Adrenal gland (tissue), 12 donors: ENCODE data around the gene INPP4B. TPM values are rescaled to one million over a fixed set of nuclear protein-coding genes. Genes with fewer than 3 reads are reported as not detected.

ENCODE experiments used
- DNase-seq, 7 donors: peaks; one replicate each; pipeline ENCODE4 v3.0.0-alpha.2; 2019 to 2020
- H3K27ac ChIP-seq, 5 donors: fragments of 200-600 bp; sonication (generic) in 4 of 5; 1 replicate in 3 of 5; 2 replicates in 2 of 5; pipeline versions ENCODE4 v1.5.1 to v1.8.0; 2016 to 2020; ENCODE audit warnings: mild to moderate bottlenecking in 1 of 5
- H3K27me3 ChIP-seq: fragments of 200-600 bp; 2 replicates; pipeline ENCODE4 v1.8.0; 2021
- H3K36me3 ChIP-seq, 2 donors: fragments of 200-600 bp; replicated peaks in 1 of 2; 1 replicate in 1 of 2; 2 replicates in 1 of 2; pipeline versions ENCODE4 v1.5.1 to v1.8.0; 2018 to 2022
- H3K4me1 ChIP-seq, 2 donors: fragments of 200-600 bp; replicated peaks in 1 of 2; 1 replicate in 1 of 2; 2 replicates in 1 of 2; pipeline versions ENCODE4 v1.5.1 to v1.8.0; 2018 to 2021
- H3K4me3 ChIP-seq, 4 donors: fragments of 200-600 bp; sonication (generic) in 3 of 4; one replicate each; pipeline ENCODE4 v1.5.1; 2016 to 2018
- H3K9me3 ChIP-seq, 3 donors: fragments of 200-600 bp; sonication (generic) in 1 of 3; replicated peaks in 1 of 3; 1 replicate in 2 of 3; 2 replicates in 1 of 3; pipeline versions ENCODE4 v1.5.1 to v1.8.0; 2016 to 2021
- POLR2A ChIP-seq, 2 donors: fragments of 450-650 bp; IDR thresholded peaks; one replicate each; pipeline ENCODE4 v1.6.1; 2017; ENCODE audit warnings: antibody characterized with exemption in 2 of 2, mild to moderate bottlenecking in 2 of 2, moderate library complexity in 1 of 2
- WGBS, 4 donors: extraction: QIAGEN DNeasy Blood & Tissue Kit in 2 of 4; methylation state at CpG; one replicate each; pipeline versions ENCODE4 v1.1.5 to v1.1.7; 2013 to 2017; 5-methylcytosine and 5-hydroxymethylcytosine counted together
- intact Hi-C, 2 donors: fragments of 100-400 bp; cut with DNase I; formaldehyde crosslinking; loops; one replicate each; pipeline versions ENCODE4 v1.14.1 to v1.15.0; 2022 to 2023
- polyA plus RNA-seq, 3 donors: library from polyadenylated mRNA; stranded (reverse); fragments of 200-250 nt in 2 of 3; fragments of 350-450 nt in 1 of 3; fragmentation: Illumina TruSeq in 1 of 3; extraction: RNeasy Lipid Tissue Mini Kit (QIAGEN cat#74804) in 1 of 3; gene quantifications; one replicate each; pipeline ENCODE4 v1.2.3, GENCODE V29; 2013 to 2014
- total RNA-seq, 9 donors: library from RNA; depleted of rRNA in 4 of 9; stranded (reverse); fragments of >200 nt in 4 of 9; fragments of 120-200 nt in 1 of 9; fragmentation: NEBNext Ultra II Directional in 1 of 9; extraction: Animal tissue kit (Norgen Biotek cat#: 25700) in 1 of 9; gene quantifications; one replicate each; pipeline versions ENCODE4 v1.1.0 to v1.2.4, GENCODE V29; 2013 to 2023
- TF ChIP-seq, protein P1 (sequence below), 6 experiments: fragments of 450-650 bp in 4 of 6; fragments of 200-600 bp in 2 of 6; sonication (generic) in 1 of 6; IDR thresholded peaks; 1 replicate in 5 of 6; 2 replicates in 1 of 6; pipeline versions ENCODE4 v1.5.1 to v1.8.0; 2016 to 2021; ENCODE audit warnings: antibody characterized with exemption in 6 of 6, mild to moderate bottlenecking in 2 of 6, moderate library complexity in 1 of 6
- donor health status: healthy with polysubstance abuse.
- donor health status: Bipolar disorder and iron deficiency.
- donor health status: DM: yes; HTN: yes; CAD: no.
- donor health status: DM: no; HTN: no; CAD: no.
- donor health status: DM: no; HTN: no; CAD: no.
- donor health status: DM: yes; HTN: yes; CAD: no.

The INPP4B gene
- total and polyA plus RNA-seq, 12 donors: 2.2 to 21.6 (median 11.8) TPM

DNA sequence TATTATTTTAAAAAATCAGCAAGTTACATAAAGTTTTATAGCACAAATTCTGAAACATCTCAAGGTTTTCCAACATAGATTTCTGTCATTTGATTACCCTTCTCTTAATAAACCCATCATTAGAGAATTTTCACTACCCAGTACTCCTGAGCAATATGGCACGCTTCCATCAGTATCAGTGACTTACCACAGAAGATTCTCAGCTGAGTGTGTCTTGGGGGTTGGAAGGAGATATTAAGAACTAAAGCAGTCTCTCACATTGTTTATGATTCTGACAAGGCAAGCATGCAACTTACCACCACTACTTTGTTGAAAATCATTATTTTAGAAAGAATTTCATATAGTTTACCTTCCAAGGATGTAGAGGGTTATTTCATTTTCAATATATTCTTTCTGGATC, 67.7 kb downstream of the INPP4B start:
- Histone ChIP-seq H3K9me3 (no peaks in the 10 kb centered on the region), H3K36me3 (no peaks in the 10 kb centered on the region), H3K4me1 (no peaks in the 10 kb centered on the region), H3K27ac (no peak overlapping the region), H3K27me3 (no peaks in the 10 kb centered on the region), H3K4me3 (no peak overlapping the region)
- no peak for DNase-seq
- TF ChIP-seq POLR2A (IDR thresholded peaks at IDR 0.05): no peak
- TF ChIP-seq, protein P1, sequence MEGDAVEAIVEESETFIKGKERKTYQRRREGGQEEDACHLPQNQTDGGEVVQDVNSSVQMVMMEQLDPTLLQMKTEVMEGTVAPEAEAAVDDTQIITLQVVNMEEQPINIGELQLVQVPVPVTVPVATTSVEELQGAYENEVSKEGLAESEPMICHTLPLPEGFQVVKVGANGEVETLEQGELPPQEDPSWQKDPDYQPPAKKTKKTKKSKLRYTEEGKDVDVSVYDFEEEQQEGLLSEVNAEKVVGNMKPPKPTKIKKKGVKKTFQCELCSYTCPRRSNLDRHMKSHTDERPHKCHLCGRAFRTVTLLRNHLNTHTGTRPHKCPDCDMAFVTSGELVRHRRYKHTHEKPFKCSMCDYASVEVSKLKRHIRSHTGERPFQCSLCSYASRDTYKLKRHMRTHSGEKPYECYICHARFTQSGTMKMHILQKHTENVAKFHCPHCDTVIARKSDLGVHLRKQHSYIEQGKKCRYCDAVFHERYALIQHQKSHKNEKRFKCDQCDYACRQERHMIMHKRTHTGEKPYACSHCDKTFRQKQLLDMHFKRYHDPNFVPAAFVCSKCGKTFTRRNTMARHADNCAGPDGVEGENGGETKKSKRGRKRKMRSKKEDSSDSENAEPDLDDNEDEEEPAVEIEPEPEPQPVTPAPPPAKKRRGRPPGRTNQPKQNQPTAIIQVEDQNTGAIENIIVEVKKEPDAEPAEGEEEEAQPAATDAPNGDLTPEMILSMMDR (IDR thresholded peaks at IDR 0.05): no peak
- WGBS, 4 donors: 94 to 100% (median 96%) methylated on average over 1 of the region's 1 CpG
- intact Hi-C loops: no loop called here

DNA sequence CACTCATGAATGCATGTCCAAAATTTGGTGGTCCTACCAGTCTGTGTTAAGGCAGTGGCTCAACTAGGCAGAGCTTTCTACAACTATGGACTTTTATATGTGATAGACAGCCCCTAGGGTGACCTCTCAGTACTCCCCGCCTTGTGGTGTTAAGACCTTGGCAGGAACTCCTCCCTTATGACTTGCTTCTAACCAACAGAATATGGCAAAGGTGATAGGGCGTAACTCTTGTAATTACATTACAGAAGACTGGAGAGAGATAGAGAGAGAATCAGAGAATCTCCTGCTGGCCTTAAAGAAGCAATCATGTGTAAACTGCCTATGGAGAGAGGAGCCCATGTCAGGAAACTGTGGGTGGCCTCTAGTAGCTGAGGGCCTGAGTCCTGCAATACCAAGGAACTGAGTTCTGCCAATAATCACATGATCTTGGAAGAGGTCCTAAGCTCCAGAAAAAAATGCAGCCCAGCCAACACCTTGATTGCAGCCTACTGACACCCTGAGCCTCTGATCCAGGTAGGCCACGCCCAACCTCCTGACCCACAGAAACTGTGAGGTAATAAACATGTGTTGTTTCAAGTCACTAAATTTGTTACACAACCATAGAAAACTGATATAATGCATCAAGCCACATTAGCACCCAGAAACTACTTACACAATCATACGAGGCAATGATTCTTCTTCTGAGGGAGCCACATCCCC, 68.9 kb downstream of the INPP4B start:
- WGBS, 4 donors: 77 to 90% (median 86%) methylated on average over 4 of the region's 4 CpGs
- DNase-seq: no peak
- H3K27me3 ChIP-seq: no peaks in the 10 kb centered on the region
- H3K4me1 ChIP-seq: no peaks in the 10 kb centered on the region
- intact Hi-C loops: no loop called here
- H3K36me3 ChIP-seq: no peaks in the 10 kb centered on the region
- H3K4me3 ChIP-seq: no peak overlapping the region
- H3K9me3 ChIP-seq: no peaks in the 10 kb centered on the region
- no peak for TF ChIP-seq POLR2A (IDR thresholded peaks at IDR 0.05)
- TF ChIP-seq, protein P1 (IDR thresholded peaks at IDR 0.05): no peak
- no peak overlapping the region for H3K27ac ChIP-seq

DNA sequence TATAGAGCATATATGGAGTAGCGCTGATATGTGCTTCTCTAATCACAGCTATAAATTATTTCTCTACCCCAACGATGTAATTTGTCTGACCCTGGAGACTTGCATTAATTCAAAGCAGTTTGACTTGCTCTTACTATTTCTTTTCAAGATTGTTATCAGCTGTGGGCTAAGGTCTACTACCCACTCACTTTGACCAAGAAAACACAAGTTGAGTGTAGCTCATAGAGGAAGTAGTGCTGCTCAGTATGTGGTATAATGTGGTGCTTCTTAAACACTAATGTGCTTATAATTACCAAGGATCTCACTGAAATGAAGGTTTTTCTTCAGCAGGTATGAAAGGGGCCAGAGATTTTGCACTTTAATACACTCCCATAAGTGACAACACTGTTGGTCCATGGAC, 70.1 kb downstream of the INPP4B start:
- Histone ChIP-seq H3K27me3 (no peaks in the 10 kb centered on the region), H3K9me3 (no peaks in the 10 kb centered on the region)
- 65 to 70% (median 66%) methylated on average over 2 of the region's 2 CpGs for WGBS, 4 donors

DNA sequence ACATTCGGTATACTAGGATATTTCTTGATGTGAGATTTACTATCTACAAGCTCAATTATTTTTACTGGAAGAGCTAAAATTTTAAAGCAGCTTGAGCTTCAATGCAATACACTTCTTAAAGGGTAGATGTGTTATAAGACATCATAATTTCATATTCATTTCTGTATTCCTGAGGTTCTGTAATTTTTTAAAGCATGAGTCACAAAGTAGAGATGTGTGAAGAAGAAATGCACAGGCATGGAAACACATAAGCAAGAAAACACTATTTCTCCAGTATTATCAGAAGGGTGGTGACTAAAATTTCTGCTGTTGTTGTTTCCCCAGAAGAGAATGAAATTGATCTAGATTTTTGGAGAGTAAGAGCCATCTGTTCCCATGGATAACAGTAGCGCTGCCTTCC, 72.6 kb downstream of the INPP4B start:
- Histone ChIP-seq H3K4me1 (no peaks in the 10 kb centered on the region), H3K4me3 (no peak overlapping the region), H3K36me3 (no peaks in the 10 kb centered on the region), H3K27ac (no peak overlapping the region), H3K9me3 (no peaks in the 10 kb centered on the region), H3K27me3 (no peaks in the 10 kb centered on the region)
- 91 to 97% (median 95%) methylated on average over 2 of the region's 2 CpGs for WGBS, 4 donors
- intact Hi-C loops: no loop called here
- TF ChIP-seq POLR2A (IDR thresholded peaks at IDR 0.05): no peak
- TF ChIP-seq, protein P1 (IDR thresholded peaks at IDR 0.05): no peak
- no peak for DNase-seq

More for the DNA sequence above, 70.1 kb downstream of the INPP4B start:
- H3K4me1 ChIP-seq: no peaks in the 10 kb centered on the region
- H3K27ac ChIP-seq: no peak overlapping the region
- TF ChIP-seq, protein P1 (IDR thresholded peaks at IDR 0.05): no peak
- no peak for TF ChIP-seq POLR2A (IDR thresholded peaks at IDR 0.05)
- no peaks in the 10 kb centered on the region for H3K36me3 ChIP-seq
- intact Hi-C loops: no loop called here
- no peak overlapping the region for H3K4me3 ChIP-seq
- no peak for DNase-seq
